Measurements from ENCODE around the gene SLK. TPM values are rescaled to one million over a fixed set of nuclear protein-coding genes. Genes with fewer than 3 reads are reported as not detected.

Gene SLK
- total and polyA plus RNA-seq, 7 donors: 15.5 to 48.6 (median 36.6) TPM

DNA sequence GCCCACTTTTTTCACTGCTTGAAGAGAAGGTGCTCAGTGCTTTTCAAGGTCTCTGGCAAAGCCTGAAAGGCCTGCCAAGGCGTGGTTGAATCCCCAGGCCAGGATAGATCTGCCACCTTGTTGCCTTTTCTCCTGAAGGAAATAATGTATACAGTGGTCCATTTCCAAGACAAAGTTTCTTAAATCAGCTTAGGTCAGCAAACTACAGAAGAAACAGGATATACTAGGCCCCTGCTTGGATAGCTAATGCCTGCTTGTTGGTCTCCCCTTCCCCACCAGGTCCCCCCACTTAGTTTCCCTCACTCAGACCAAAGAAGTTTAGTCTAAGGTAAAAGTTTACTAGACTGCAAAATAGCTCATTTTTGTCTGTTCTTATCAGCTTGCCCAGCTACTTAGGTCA lies 98.8 kb downstream of the SLK start:
- H3K4me3 ChIP-seq: no peak overlapping the region
- H3K27me3 ChIP-seq (ENCODE audit: insufficient read depth in 3 of 3, low read length in 2 of 3): no peaks in the 10 kb centered on the region
- DNase-seq: no peak
- TF ChIP-seq, protein P1, sequence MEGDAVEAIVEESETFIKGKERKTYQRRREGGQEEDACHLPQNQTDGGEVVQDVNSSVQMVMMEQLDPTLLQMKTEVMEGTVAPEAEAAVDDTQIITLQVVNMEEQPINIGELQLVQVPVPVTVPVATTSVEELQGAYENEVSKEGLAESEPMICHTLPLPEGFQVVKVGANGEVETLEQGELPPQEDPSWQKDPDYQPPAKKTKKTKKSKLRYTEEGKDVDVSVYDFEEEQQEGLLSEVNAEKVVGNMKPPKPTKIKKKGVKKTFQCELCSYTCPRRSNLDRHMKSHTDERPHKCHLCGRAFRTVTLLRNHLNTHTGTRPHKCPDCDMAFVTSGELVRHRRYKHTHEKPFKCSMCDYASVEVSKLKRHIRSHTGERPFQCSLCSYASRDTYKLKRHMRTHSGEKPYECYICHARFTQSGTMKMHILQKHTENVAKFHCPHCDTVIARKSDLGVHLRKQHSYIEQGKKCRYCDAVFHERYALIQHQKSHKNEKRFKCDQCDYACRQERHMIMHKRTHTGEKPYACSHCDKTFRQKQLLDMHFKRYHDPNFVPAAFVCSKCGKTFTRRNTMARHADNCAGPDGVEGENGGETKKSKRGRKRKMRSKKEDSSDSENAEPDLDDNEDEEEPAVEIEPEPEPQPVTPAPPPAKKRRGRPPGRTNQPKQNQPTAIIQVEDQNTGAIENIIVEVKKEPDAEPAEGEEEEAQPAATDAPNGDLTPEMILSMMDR (IDR thresholded peaks at IDR 0.05): no peak
- no peaks in the 10 kb centered on the region for H3K9me3 ChIP-seq
- 92 to 94% (median 92%) methylated on average over 1 of the region's 1 CpG for WGBS, 3 donors
- intact Hi-C loops (cut with DNase I): no loop called here
- no peaks in the 10 kb centered on the region for H3K36me3 ChIP-seq (ENCODE audit: insufficient read depth in 1 of 2, low read depth in 1 of 2)
- no peaks in the 10 kb centered on the region for H3K4me1 ChIP-seq
- no peak for ATAC-seq
- no peak overlapping the region for H3K27ac ChIP-seq

DNA sequence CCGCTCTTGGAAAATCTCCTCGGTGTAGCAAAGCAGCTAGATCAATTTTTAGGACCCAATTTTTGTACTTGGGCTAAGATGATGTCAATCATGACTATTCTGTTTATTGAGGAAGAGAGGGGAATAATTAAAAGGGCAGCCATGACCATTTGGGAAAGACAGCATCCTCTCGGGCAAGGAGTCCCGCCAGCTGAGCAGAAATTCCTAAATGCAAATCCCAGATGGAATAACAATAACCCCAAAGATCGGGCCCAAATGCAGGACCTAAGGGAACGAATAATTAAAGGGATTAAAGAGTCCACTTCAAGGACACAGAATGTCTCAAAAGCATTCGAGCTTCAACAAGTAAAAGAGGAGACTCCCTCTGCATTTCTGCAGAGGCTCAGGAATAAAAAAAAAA lies 100.0 kb downstream of the SLK start:
- DNase-seq (no peak), ATAC-seq (no peak)
- Histone ChIP-seq H3K4me1 (no peaks in the 10 kb centered on the region), H3K9me3 (no peaks in the 10 kb centered on the region), H3K4me3 (no peak overlapping the region), H3K36me3 (ENCODE audit: insufficient read depth in 1 of 2, low read depth in 1 of 2) (no peaks in the 10 kb centered on the region), H3K27me3 (ENCODE audit: insufficient read depth in 3 of 3, low read length in 2 of 3) (peaks cover 0 to 3% (median 0%) of the 10 kb centered on the region in 3 donors), H3K27ac (no peak overlapping the region)
- 55 to 64% (median 58%) methylated on average over 7 of the region's 7 CpGs for WGBS, 3 donors
- intact Hi-C loops (cut with DNase I): no loop called here
- TF ChIP-seq, protein P1 (IDR thresholded peaks at IDR 0.05): no peak

DNA sequence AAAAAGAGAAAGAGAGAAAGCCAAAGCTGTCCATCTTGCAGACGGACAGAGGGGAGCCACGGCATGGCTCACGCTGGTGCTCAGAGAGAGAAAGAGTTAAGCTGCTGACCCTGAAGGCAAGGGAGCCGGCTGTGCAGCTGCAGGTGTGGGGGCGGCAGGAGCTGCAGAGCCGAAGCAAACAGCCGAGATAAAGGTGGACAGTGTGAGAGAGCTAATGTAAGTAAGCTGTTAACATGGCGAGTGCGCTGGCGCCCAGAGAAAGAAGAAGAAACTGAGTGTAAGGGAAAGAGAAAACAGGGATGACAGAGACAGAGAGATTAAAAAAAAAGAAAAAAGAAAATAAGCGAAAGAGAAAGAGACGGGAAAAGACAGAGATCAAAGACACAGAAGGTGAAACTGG lies 100.6 kb downstream of the SLK start:
- no peaks in the 10 kb centered on the region for H3K4me1 ChIP-seq
- H3K27ac ChIP-seq: no peak overlapping the region
- no peak for ATAC-seq
- no peak overlapping the region for H3K4me3 ChIP-seq
- 53 to 61% (median 56%) methylated on average over 12 of the region's 12 CpGs for WGBS, 3 donors
- no peak for DNase-seq
- intact Hi-C loops (cut with DNase I): no loop called here
- no peaks in the 10 kb centered on the region for H3K9me3 ChIP-seq
- peaks cover 0 to 5% (median 3%) of the 10 kb centered on the region in 3 donors for H3K27me3 ChIP-seq (ENCODE audit: insufficient read depth in 3 of 3, low read length in 2 of 3)
- H3K36me3 ChIP-seq (ENCODE audit: insufficient read depth in 1 of 2, low read depth in 1 of 2): no peaks in the 10 kb centered on the region
- TF ChIP-seq, protein P1 (IDR thresholded peaks at IDR 0.05): no peak

DNA sequence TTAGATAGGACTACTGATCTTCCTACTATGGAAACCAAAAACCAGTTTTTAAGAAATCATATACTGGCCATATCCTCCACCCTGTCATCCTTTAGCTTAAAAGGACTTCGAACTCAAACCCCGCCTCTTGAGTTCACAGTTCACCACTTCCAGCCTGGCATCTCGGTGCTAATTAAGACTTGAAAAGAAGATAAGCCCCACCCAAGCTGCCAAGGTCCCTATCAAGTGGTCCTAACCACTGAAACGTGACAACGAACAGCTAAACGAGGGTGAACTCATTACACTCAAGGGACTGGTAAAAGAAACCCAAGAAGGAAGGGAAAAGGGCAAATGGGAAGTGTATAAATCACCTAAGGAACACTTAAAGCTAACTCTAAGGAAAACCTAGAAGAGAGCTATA lies 102.7 kb downstream of the SLK start:
- TF ChIP-seq, protein P1 (IDR thresholded peaks at IDR 0.05): no peak
- Histone ChIP-seq H3K4me1 (no peaks in the 10 kb centered on the region), H3K27me3 (ENCODE audit: insufficient read depth in 3 of 3, low read length in 2 of 3) (peaks cover 0 to 5% (median 3%) of the 10 kb centered on the region in 3 donors), H3K4me3 (no peak overlapping the region), H3K27ac (no peak overlapping the region), H3K9me3 (no peaks in the 10 kb centered on the region), H3K36me3 (ENCODE audit: insufficient read depth in 1 of 2, low read depth in 1 of 2) (no peaks in the 10 kb centered on the region)
- intact Hi-C loops (cut with DNase I): no loop called here
- WGBS, 3 donors: 37 to 38% (median 38%) methylated on average over 6 of the region's 6 CpGs
- ATAC-seq: no peak
- no peak for DNase-seq

DNA sequence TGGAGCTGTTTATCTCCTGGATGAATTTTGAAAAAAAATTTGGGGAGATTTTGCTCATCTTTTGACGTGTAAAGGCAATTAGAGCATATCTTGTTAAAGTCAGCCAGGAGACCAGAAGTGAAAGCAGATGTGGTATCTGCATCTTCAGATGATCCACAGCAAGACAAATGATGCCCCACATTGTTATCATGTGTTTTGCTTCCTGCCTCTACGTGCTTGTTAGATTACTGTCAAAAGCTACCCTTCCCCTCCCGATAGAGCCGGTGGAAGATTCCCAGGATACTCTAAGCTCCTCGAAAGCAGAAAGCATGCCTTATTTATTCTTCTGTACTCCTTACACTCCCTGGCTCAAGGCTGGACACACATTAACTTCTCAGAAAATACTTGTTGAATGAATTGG lies 105.8 kb downstream of the SLK start:
- ATAC-seq (no peak), DNase-seq (no peak)
- Histone ChIP-seq H3K27me3 (ENCODE audit: insufficient read depth in 3 of 3, low read length in 2 of 3) (peaks cover 0 to 5% (median 3%) of the 10 kb centered on the region in 3 donors), H3K4me1 (no peaks in the 10 kb centered on the region), H3K4me3 (no peak overlapping the region), H3K36me3 (ENCODE audit: insufficient read depth in 1 of 2, low read depth in 1 of 2) (no peaks in the 10 kb centered on the region), H3K27ac (no peak overlapping the region), H3K9me3 (no peaks in the 10 kb centered on the region)
- WGBS, 3 donors: 62 to 75% (median 72%) methylated on average over 5 of the region's 5 CpGs
- TF ChIP-seq, protein P1 (IDR thresholded peaks at IDR 0.05): no peak
- intact Hi-C loops (cut with DNase I): no loop called here

Measured in psoas muscle (tissue), 8 donors.